ENCODE data around the gene SBF1. TPM values are rescaled to one million over a fixed set of nuclear protein-coding genes. Genes with fewer than 3 reads are reported as not detected.

Gene SBF1
- polyA plus RNA-seq, 1 of the 3 experiments (the other 2 are of a cell fraction): 29.1 TPM

GRCh38 chr22:50497093-50497492 is 22.3 kb upstream of the SBF1 start:
- Histone ChIP-seq H3K4me2 (no peak overlapping the region), H4K20me1 (ENCODE audit: insufficient read depth) (no peaks in the 10 kb centered on the region), H3K9me2 (no peaks in the 10 kb centered on the region), H3K79me2 (ENCODE audit: insufficient read depth) (no peaks in the 10 kb centered on the region), H3K4me3 (ENCODE audit: low read depth in 2 of 2, low read length in 1 of 2) (no peak overlapping the region), H2AFZ (ENCODE audit: low read depth) (no peak overlapping the region), H3F3A (replicated peaks; ENCODE audit: insufficient read depth) (peaks cover 8% of the 10 kb centered on the region), H3K9ac (no peak overlapping the region), H3K9me3 (no peaks in the 10 kb centered on the region), H3K4me1 (ENCODE audit: control insufficient read depth in 1 of 2, insufficient read depth in 2 of 2, low read depth in 1 of 2, low read length in 1 of 2) (no peaks in the 10 kb centered on the region; a peak in 1 of 4 replicates), H3K27ac (ENCODE audit: low read depth in 2 of 2, low read length in 1 of 2) (no peak overlapping the region), H3K27me3 (ENCODE audit: insufficient read depth) (no peaks in the 10 kb centered on the region), H3K36me3 (replicated peaks in 1 of 2; ENCODE audit: control insufficient read depth in 1 of 2, insufficient read depth in 2 of 2, low read length in 1 of 2) (no peaks in the 10 kb centered on the region)
- WGBS (ENCODE audit: low lambda C conversion rate): 68% methylated on average over 6 of the region's 6 CpGs
- DNase-seq: no peak
- no peak for TF ChIP-seq JUND (IDR thresholded peaks at IDR 0.05)
- TF ChIP-seq EP300 (IDR thresholded peaks at IDR 0.05; ENCODE audit: borderline replicate concordance in 1 of 2, low read depth in 1 of 2, low read length in 1 of 2): no peak
- TF ChIP-seq, protein P1, sequence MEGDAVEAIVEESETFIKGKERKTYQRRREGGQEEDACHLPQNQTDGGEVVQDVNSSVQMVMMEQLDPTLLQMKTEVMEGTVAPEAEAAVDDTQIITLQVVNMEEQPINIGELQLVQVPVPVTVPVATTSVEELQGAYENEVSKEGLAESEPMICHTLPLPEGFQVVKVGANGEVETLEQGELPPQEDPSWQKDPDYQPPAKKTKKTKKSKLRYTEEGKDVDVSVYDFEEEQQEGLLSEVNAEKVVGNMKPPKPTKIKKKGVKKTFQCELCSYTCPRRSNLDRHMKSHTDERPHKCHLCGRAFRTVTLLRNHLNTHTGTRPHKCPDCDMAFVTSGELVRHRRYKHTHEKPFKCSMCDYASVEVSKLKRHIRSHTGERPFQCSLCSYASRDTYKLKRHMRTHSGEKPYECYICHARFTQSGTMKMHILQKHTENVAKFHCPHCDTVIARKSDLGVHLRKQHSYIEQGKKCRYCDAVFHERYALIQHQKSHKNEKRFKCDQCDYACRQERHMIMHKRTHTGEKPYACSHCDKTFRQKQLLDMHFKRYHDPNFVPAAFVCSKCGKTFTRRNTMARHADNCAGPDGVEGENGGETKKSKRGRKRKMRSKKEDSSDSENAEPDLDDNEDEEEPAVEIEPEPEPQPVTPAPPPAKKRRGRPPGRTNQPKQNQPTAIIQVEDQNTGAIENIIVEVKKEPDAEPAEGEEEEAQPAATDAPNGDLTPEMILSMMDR (IDR thresholded peaks at IDR 0.05): no peak
- TF ChIP-seq USF1 (IDR thresholded peaks at IDR 0.05; ENCODE audit: borderline replicate concordance, low read depth): no peak
- no peak for TF ChIP-seq RAD21 (IDR thresholded peaks at IDR 0.05; ENCODE audit: low read length)
- no peak for TF ChIP-seq IRF3 (IDR thresholded peaks at IDR 0.05; ENCODE audit: low read depth, low read length)
- no peak for TF ChIP-seq MEF2A (IDR thresholded peaks at IDR 0.05; ENCODE audit: borderline replicate concordance, low read depth)
- TF ChIP-seq TEAD4 (IDR thresholded peaks at IDR 0.05; ENCODE audit: borderline replicate concordance, insufficient read depth): no peak
- TF ChIP-seq TCF12 (IDR thresholded peaks at IDR 0.05): no peak
- TF ChIP-seq MAX (IDR thresholded peaks at IDR 0.05; ENCODE audit: low read depth): no peak
- TF ChIP-seq REST (IDR thresholded peaks at IDR 0.05; ENCODE audit: low read depth, low read length): no peak
- TF ChIP-seq FOSL2 (IDR thresholded peaks at IDR 0.05; ENCODE audit: borderline replicate concordance, low read depth): no peak
- TF ChIP-seq MXI1 (IDR thresholded peaks at IDR 0.05; ENCODE audit: low read depth, low read length): no peak
- TF ChIP-seq, protein P2, sequence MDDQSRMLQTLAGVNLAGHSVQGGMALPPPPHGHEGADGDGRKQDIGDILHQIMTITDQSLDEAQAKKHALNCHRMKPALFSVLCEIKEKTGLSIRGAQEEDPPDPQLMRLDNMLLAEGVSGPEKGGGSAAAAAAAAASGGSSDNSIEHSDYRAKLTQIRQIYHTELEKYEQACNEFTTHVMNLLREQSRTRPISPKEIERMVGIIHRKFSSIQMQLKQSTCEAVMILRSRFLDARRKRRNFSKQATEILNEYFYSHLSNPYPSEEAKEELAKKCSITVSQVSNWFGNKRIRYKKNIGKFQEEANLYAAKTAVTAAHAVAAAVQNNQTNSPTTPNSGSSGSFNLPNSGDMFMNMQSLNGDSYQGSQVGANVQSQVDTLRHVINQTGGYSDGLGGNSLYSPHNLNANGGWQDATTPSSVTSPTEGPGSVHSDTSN (IDR thresholded peaks at IDR 0.05): no peak
- TF ChIP-seq POLR2AphosphoS5 (IDR thresholded peaks at IDR 0.05; ENCODE audit: low read depth, low read length): no peak
- TF ChIP-seq GATA2 (CRISPR knock-in tag; IDR thresholded peaks at IDR 0.05): no peak
- TF ChIP-seq USF2 (IDR thresholded peaks at IDR 0.05; ENCODE audit: borderline replicate concordance, low read depth, low read length): no peak
- TF ChIP-seq GABPA (IDR thresholded peaks at IDR 0.05; ENCODE audit: low read depth): no peak
- POLR2A ChIA-PET: interaction anchor here (1.1 kb wide), 1 partner anchor 11 kb away, joined by 4 read pairs; the partner anchor contains the start of genes LMF2 and NCAPH2
- CTCF ChIA-PET: interaction anchor here (0.8 to 3.1 kb wide), 14 partner anchors 12 to 245 kb away, joined by 3 to 24 read pairs (median 6); partner anchors contain the start of genes LMF2, MIOX, NCAPH2 and SBF1

All from SK-N-SH (cell line).